Activated naive CD4-positive, alpha-beta T cell treated with anti-CD3 and anti-CD28 coated beads for 36 hours (primary cell): ENCODE measurements around the gene KCTD18. TPM values are rescaled to one million over a fixed set of nuclear protein-coding genes. Genes with fewer than 3 reads are reported as not detected.

Experiments used
- CTCF ChIA-PET: fragments of 350-600 bp; sonication (Branson Sonifier 250); formaldehyde crosslinking; loops from one replicate; lab custom pipeline; 2021; ENCODE audit warnings: antibody characterized with exemption; lab: Charles Lee
- DNase-seq: peaks from one replicate; pipeline ENCODE4 v3.0.0-alpha.2; 2020
- H3K27ac Mint-ChIP-seq: one replicate; pipeline ENCODE4 v1.8.0; 2021; ENCODE audit warnings: mild to moderate bottlenecking, mixed read lengths
- H3K27me3 Mint-ChIP-seq: one replicate; pipeline ENCODE4 v1.8.0; 2021; ENCODE audit warnings: low read depth, mixed read lengths
- H3K36me3 Mint-ChIP-seq: one replicate; pipeline ENCODE4 v1.8.0; 2021; ENCODE audit warnings: low read depth, mixed read lengths
- H3K4me1 Mint-ChIP-seq: one replicate; pipeline ENCODE4 v1.8.0; 2021; ENCODE audit warnings: low read depth, mixed read lengths
- H3K4me3 Mint-ChIP-seq: one replicate; pipeline ENCODE4 v1.8.0; 2021; ENCODE audit warnings: mild to moderate bottlenecking, moderate library complexity, mixed read lengths
- H3K9me3 Mint-ChIP-seq: one replicate; pipeline ENCODE4 v1.8.0; 2021; ENCODE audit warnings: mixed read lengths
- intact Hi-C: fragments of 100-400 bp; cut with micrococcal nuclease; formaldehyde crosslinking; loops from one replicate; pipeline ENCODE4 v1.15.1; 2023
- total RNA-seq, 2 experiments: library from RNA; stranded (reverse); gene quantifications; one replicate each; pipeline ENCODE4 v1.2.3, GENCODE V29; 2021

The KCTD18 gene
- total RNA-seq, 2 experiments from 2014 or later, result 8.7 to 10.0 TPM

- peaks cover 4% of the 10 kb centered on the region for H3K36me3 Mint-ChIP-seq
- H3K9me3 Mint-ChIP-seq, result no peaks in the 10 kb centered on the region
- H3K4me3 Mint-ChIP-seq, result no peak overlapping the region
- H3K27me3 Mint-ChIP-seq, result no peaks in the 10 kb centered on the region
- peaks cover 2% of the 10 kb centered on the region for H3K4me1 Mint-ChIP-seq
- CTCF ChIA-PET, result interaction anchor here (0.6 to 5.1 kb wide), 14 partner anchors 9 to 638 kb away, joined by 3 to 43 read pairs (median 6); partner anchors contain the start of gene SGO2
- H3K27ac Mint-ChIP-seq, result no peak overlapping the region
- intact Hi-C loops, result no loop called here
- DNase-seq, result no peak
Measured at GRCh38 chr2:200484934-200485333, 24.9 kb downstream of the KCTD18 start.

DNA sequence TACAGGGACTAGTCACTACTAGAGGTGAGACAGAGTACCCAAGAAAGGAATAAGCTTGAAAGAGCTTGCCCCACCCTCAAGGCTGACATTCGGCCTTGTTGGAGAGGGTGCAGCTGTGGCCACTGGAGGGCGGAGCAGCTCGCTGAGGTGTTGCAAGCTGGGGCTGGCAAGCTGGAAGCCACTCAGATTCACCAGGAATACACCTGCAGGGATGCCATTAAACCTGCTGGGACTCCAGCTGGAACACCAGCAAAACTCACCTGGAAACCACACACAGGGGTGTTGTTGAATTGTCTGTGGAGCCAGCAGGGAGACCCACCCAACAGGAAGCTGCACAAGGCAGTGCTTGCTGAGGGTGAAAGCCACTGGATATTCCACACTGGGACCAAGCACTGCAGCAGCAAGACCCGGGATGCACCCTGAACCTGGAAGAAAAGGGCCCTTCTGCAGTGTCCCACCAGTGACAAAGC is 26.1 kb downstream of the KCTD18 start:
- Mint-ChIP-seq H3K4me1 (peaks cover 2% of the 10 kb centered on the region), H3K9me3 (no peaks in the 10 kb centered on the region), H3K4me3 (no peak overlapping the region), H3K27ac (no peak overlapping the region), H3K27me3 (no peaks in the 10 kb centered on the region), H3K36me3 (no peaks in the 10 kb centered on the region)
- intact Hi-C loops, result loop anchor here (1.0 kb wide), 2 partner anchors 220 to 252 kb away; no protein-coding TSS in a partner anchor
- DNase-seq, result peak; percentile 67
- CTCF ChIA-PET, result interaction anchor here (0.6 to 5.1 kb wide), 23 partner anchors 10 to 510 kb away, joined by 3 to 43 read pairs (median 5); partner anchors contain the start of gene SGO2

GRCh38 chr2:200482194-200482593 is 27.7 kb downstream of the KCTD18 start:
- H3K27ac Mint-ChIP-seq, result no peak overlapping the region
- no peak for DNase-seq
- no peaks in the 10 kb centered on the region for H3K36me3 Mint-ChIP-seq
- H3K9me3 Mint-ChIP-seq, result no peaks in the 10 kb centered on the region
- no peak overlapping the region for H3K4me3 Mint-ChIP-seq
- intact Hi-C loops, result no loop called here
- peaks cover 2% of the 10 kb centered on the region for H3K4me1 Mint-ChIP-seq
- CTCF ChIA-PET, result interaction anchor here (0.7 to 5.1 kb wide), 16 partner anchors 11 to 513 kb away, joined by 3 to 43 read pairs (median 6); no protein-coding TSS in a partner anchor
- H3K27me3 Mint-ChIP-seq, result no peaks in the 10 kb centered on the region

DNA sequence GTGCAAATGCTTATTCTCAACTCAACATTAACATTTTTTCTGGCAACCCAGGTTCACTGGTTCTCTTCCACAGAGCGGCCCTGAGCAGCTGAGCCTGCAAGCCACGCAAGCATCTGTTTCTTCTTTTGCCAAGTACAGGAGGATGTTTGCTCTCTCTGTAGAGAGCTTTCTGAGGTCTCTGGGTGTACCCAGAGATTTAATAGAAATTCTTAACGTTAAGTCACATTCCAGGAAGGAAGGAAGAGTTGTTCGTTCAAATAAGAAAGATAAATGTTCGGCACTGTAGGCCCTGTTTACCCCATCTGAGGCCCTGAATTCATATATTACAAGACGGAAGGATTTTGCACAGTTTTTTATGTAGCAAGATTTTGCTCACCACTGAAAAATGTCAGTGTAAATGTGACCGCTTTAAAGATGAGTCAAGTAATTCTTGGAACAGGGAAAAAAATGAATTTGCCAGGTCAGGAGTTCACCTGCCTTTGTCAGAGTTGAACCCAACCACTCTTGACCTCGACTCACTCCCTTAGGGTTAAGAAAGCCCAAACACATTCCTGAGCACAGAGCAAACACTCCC is 30.1 kb downstream of the KCTD18 start:
- Mint-ChIP-seq H3K36me3 (no peaks in the 10 kb centered on the region), H3K4me3 (no peak overlapping the region), H3K4me1 (peaks cover 2% of the 10 kb centered on the region), H3K27ac (no peak overlapping the region), H3K9me3 (no peaks in the 10 kb centered on the region), H3K27me3 (no peaks in the 10 kb centered on the region)
- CTCF ChIA-PET, result interaction anchor here (0.7 to 5.1 kb wide), 7 partner anchors 9 to 507 kb away, joined by 3 to 43 read pairs (median 11); partner anchors contain the start of gene KCTD18
- DNase-seq, result no peak
- intact Hi-C loops, result loop anchor here (10.0 kb wide), 1 partner anchor 775 kb away; no protein-coding TSS in a partner anchor

DNA sequence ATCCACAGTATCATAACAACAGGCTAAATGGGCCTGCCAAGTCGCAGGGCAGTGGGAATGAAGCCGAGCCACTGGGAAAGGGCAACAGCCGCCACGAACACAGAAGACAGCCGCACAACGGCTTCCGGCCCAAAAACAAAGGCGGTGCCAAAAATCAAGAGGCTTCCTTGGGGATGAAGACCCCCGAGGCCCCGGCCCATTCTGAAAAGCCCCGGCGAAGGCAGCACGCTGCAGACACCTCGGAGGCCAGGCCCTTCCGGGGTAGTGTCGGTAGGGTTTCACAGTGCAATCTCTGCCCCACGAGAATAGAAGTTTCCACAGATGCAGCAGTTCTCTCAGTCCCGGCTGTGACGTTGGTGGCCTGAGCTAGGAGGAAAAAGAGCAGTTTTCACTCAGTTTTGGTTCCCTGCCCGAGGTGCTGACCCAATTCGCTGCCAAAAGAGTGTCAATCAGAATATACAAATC is 32.2 kb downstream of the KCTD18 start:
- CTCF ChIA-PET, result interaction anchor here (0.8 to 2.6 kb wide), 4 partner anchors 194 to 494 kb away, joined by 3 to 12 read pairs (median 4); no protein-coding TSS in a partner anchor
- Mint-ChIP-seq H3K4me3 (no peak overlapping the region), H3K4me1 (peaks cover 2% of the 10 kb centered on the region)

DNA sequence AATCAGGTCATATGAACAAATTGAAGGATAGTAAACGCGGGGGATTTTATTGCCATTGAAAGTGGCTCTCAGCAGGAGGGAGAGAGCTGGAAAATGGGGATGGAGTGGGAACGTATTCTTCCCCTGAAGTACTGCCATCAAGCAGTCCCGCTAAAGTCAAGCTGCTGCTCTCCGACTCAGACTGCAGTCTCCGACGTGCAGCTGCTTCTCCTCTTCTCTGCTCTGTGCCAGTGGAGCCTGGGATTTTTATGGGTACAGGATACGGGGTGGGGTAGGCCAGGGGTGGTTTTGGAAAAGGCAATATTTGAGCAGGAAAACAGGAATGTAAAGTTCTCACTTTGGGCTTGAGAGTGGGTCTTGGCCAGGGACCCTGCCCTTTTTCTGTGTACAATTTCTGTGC is 33.0 kb downstream of the KCTD18 start:
- peaks cover 2% of the 10 kb centered on the region for H3K36me3 Mint-ChIP-seq
- no peaks in the 10 kb centered on the region for H3K9me3 Mint-ChIP-seq
- CTCF ChIA-PET, result interaction anchor here (0.6 to 2.6 kb wide), 3 partner anchors 9 to 492 kb away, joined by 3 to 12 read pairs (median 3); partner anchors contain the start of gene SPATS2L
- no peaks in the 10 kb centered on the region for H3K27me3 Mint-ChIP-seq
- intact Hi-C loops, result loop anchor here (10.0 kb wide), 1 partner anchor 772 kb away; no protein-coding TSS in a partner anchor
- no peak overlapping the region for H3K4me3 Mint-ChIP-seq
- H3K4me1 Mint-ChIP-seq, result peaks cover 2% of the 10 kb centered on the region
- DNase-seq, result no peak
- H3K27ac Mint-ChIP-seq, result no peak overlapping the region

More for the DNA sequence above, 32.2 kb downstream of the KCTD18 start:
- Mint-ChIP-seq H3K27me3 (no peaks in the 10 kb centered on the region), H3K27ac (no peak overlapping the region), H3K36me3 (peaks cover 2% of the 10 kb centered on the region), H3K9me3 (no peaks in the 10 kb centered on the region)
- intact Hi-C loops, result loop anchor here (10.0 kb wide), 1 partner anchor 773 kb away; no protein-coding TSS in a partner anchor
- DNase-seq, result no peak

DNA sequence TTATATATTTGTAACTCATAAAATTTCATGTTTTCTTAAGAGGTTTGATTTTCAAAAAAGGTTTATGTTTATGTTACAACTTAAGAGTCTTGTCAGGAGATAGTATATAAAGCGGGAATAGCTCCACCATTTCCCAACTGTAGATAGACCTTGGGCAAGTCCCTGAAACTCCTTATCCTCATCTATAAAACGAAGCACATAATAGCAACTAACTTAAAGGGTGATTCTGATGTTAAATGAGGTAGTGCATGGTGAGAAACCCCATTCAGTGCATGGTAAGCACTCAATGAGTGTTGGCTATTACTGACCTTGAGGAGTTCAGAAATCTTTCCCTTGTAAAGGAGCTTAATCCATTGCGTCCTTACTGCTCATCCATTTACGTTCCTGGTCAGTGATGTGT is 34.1 kb downstream of the KCTD18 start:
- Mint-ChIP-seq H3K9me3 (no peaks in the 10 kb centered on the region), H3K27me3 (no peaks in the 10 kb centered on the region), H3K36me3 (peaks cover 2% of the 10 kb centered on the region), H3K27ac (no peak overlapping the region), H3K4me3 (no peak overlapping the region), H3K4me1 (peaks cover 7% of the 10 kb centered on the region)
- CTCF ChIA-PET, result interaction anchor here (0.8 to 2.6 kb wide), 3 partner anchors 10 to 491 kb away, joined by 3 to 12 read pairs (median 4); no protein-coding TSS in a partner anchor
- no peak for DNase-seq
- intact Hi-C loops, result loop anchor here (10.0 kb wide), 1 partner anchor 771 kb away; no protein-coding TSS in a partner anchor

- Mint-ChIP-seq H3K4me1 (peaks cover 23% of the 10 kb centered on the region), H3K27me3 (no peaks in the 10 kb centered on the region), H3K9me3 (no peaks in the 10 kb centered on the region), H3K4me3 (no peak overlapping the region), H3K27ac (no peak overlapping the region), H3K36me3 (peaks cover 2% of the 10 kb centered on the region)
- no peak for DNase-seq
- intact Hi-C loops, result loop anchor here (5.0 to 10.0 kb wide), 2 partner anchors 241 to 768 kb away; no protein-coding TSS in a partner anchor
- CTCF ChIA-PET, result interaction anchor here (0.6 to 3.7 kb wide), 7 partner anchors 8 to 488 kb away, joined by 3 to 23 read pairs (median 9); partner anchors contain the start of genes SGO2 and SPATS2L
Measured at GRCh38 chr2:200472853-200473464, 36.9 kb downstream of the KCTD18 start.

DNA sequence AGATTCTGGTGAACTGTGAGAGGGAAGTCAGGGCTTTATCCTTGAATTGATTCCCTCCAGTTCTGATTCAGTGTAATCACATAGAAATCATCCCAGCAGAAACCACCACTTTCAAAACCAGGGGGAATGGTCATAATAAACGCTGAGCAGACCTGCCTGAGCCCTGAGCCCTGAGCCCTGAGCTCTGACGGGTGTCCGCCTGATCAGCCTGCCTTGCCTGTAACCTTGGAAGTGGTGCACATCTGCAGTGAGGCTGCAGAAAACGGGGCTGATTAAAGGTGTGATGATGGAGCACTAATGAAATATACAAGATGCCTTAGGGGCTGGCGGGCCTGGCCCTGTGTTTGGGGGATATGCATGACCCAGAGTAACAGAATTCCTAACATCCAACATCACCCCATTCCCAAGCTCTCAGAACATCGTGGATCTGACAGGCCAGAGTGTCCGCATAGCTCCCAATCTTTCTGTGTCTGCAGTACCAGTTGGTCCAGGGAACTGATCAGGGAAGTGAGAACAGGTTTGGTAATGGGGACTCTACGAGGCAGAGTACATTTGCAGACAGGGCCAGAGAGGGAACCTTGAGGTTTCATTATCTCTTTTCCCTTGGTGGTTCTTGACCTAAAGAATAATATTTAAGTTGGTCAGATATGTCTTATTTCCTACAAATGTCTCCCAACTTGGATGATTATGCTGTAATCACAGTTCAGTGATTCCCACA is 37.8 kb downstream of the KCTD18 start:
- no peak for DNase-seq
- H3K27me3 Mint-ChIP-seq, result no peaks in the 10 kb centered on the region
- intact Hi-C loops, result loop anchor here (1.0 to 10.0 kb wide), 5 partner anchors 27 to 767 kb away; no protein-coding TSS in a partner anchor

DNA sequence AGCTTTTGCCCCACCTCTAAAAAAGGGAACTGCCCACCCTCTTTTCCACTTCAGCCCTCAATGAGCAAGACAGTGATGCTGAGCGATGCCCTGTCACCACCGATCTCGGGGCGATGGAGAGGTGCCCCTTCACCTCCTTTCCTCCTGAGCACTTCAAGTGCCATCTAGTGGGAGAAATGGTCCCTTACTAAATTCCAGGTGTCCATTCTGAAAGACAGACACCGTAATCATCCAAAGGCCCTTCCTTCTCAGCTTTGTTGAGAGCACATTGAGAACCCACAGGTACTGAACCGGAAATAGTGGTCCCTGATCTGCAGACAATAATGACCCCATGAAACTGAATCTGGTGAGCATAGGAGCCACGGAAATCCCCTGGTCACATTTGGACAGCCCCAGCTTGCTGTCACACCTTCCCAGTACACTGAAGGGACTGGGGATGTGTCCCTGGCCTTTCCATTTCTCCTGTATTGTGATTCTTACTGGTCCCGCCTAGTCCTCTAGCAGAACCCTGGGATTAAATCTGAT is 38.5 kb downstream of the KCTD18 start:
- intact Hi-C loops, result loop anchor here (1.0 to 10.0 kb wide), 5 partner anchors 26 to 767 kb away; no protein-coding TSS in a partner anchor
- Mint-ChIP-seq H3K27me3 (no peaks in the 10 kb centered on the region), H3K4me3 (no peak overlapping the region), H3K4me1 (peaks cover 38% of the 10 kb centered on the region), H3K36me3 (peaks cover 2% of the 10 kb centered on the region), H3K9me3 (no peaks in the 10 kb centered on the region), H3K27ac (no peak overlapping the region)
- CTCF ChIA-PET, result interaction anchor here (1.0 to 3.7 kb wide), 14 partner anchors 10 to 497 kb away, joined by 3 to 23 read pairs (median 5); partner anchors contain the start of gene SPATS2L
- DNase-seq, result peak; percentile 59

More for the DNA sequence above, 37.8 kb downstream of the KCTD18 start:
- H3K9me3 Mint-ChIP-seq, result no peaks in the 10 kb centered on the region
- CTCF ChIA-PET, result interaction anchor here (0.7 to 3.7 kb wide), 11 partner anchors 9 to 487 kb away, joined by 3 to 23 read pairs (median 5); partner anchors contain the start of gene SPATS2L
- H3K4me3 Mint-ChIP-seq, result no peak overlapping the region
- H3K36me3 Mint-ChIP-seq, result peaks cover 2% of the 10 kb centered on the region
- no peak overlapping the region for H3K27ac Mint-ChIP-seq
- H3K4me1 Mint-ChIP-seq, result peaks cover 31% of the 10 kb centered on the region

DNA sequence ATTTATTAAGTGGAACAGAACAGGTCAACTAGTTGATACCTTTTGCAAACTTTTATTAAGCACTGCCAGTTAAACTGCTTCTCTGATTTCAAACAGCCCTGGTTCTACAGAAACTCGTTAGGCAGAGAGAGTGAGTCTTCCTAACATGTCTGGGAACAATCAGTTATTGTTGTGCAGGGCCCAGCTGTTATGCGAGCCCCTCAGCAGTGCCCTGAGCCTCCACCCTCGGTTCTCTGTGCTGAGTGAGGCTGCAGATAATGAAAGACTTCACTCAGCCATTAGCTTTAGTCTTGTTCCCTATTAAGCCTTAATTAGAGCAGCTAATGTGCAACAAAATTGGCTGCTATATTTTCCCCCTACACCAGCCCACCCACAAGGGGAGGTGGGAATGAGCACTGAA is 39.6 kb downstream of the KCTD18 start:
- intact Hi-C loops, result loop anchor here (5.0 to 10.0 kb wide), 2 partner anchors 238 to 765 kb away; no protein-coding TSS in a partner anchor
- H3K27ac Mint-ChIP-seq, result no peak overlapping the region
- H3K27me3 Mint-ChIP-seq, result no peaks in the 10 kb centered on the region
- no peak for DNase-seq
- peaks cover 46% of the 10 kb centered on the region for H3K4me1 Mint-ChIP-seq
- no peaks in the 10 kb centered on the region for H3K9me3 Mint-ChIP-seq
- CTCF ChIA-PET, result interaction anchor here (0.7 to 3.7 kb wide), 17 partner anchors 8 to 496 kb away, joined by 3 to 23 read pairs (median 4); no protein-coding TSS in a partner anchor
- peaks cover 2% of the 10 kb centered on the region for H3K36me3 Mint-ChIP-seq
- no peak overlapping the region for H3K4me3 Mint-ChIP-seq
